ENCODE results near the gene GPR55.

GRCh38 chr2:230903231-230904150 is 21.6 kb downstream of the GPR55 start:
- TF ChIP-seq POLR2A (IDR thresholded peaks at IDR 0.05; ENCODE audit: low read depth, low read length) (no peak), RBBP5 (conservative IDR thresholded peaks at IDR 0.05) (no peak), TAF1 (IDR thresholded peaks at IDR 0.05; ENCODE audit: borderline replicate concordance, low read depth, low read length) (no peak), SRF (IDR thresholded peaks at IDR 0.05; ENCODE audit: low read depth in 2 of 2, low read length in 2 of 2) (no peak), ZBED1 (IDR thresholded peaks at IDR 0.05; ENCODE audit: borderline replicate concordance) (no peak), GABPA (IDR thresholded peaks at IDR 0.05; ENCODE audit: low read depth) (no peak), CTCF (IDR thresholded peaks at IDR 0.05 in 2 of 3, conservative IDR thresholded peaks at IDR 0.05 in 1 of 3; ENCODE audit: control insufficient read depth in 2 of 3, extremely low read depth in 1 of 3, insufficient read depth in 1 of 3, low read depth in 3 of 3, low read length in 3 of 3) (no peak), NR2C2 (IDR thresholded peaks at IDR 0.05; ENCODE audit: borderline replicate concordance, control insufficient read depth, insufficient read length, low read depth) (no peak), RCOR1 (conservative IDR thresholded peaks at IDR 0.05; ENCODE audit: low read depth, low read length) (no peak), EGR1 (IDR thresholded peaks at IDR 0.05; ENCODE audit: borderline replicate concordance in 1 of 2, low read depth in 2 of 2, low read length in 2 of 2) (no peak), HDAC2 (IDR thresholded peaks at IDR 0.05) (no peak), CHD1 (IDR thresholded peaks at IDR 0.05; ENCODE audit: low read depth, low read length) (no peak)
